GM12878 (cell line): ENCODE data around the gene LASP1. TPM values are rescaled to one million over a fixed set of nuclear protein-coding genes. Genes with fewer than 3 reads are reported as not detected.
A peak's percentile ranks its signal among the peaks of the same experiment; 100 is the strongest.

Source experiments
- BACH1 ChIP-seq: fragments of 450-650 bp; IDR thresholded peaks from 2 replicates; pipeline ENCODE4 v1.6.1; 2017; ENCODE audit warnings: mild to moderate bottlenecking, borderline replicate concordance
- CBFB ChIP-seq: IDR thresholded peaks from 2 replicates; pipeline ENCODE4 v1.6.1; 2016; ENCODE audit warnings: antibody characterized with exemption, low read depth
- CBX5 ChIP-seq: sonication (generic); IDR thresholded peaks from 2 replicates; pipeline ENCODE4 v1.6.1; 2016; ENCODE audit warnings: low read depth, moderate library complexity, mild to moderate bottlenecking, inconsistent platforms
- DPF2 ChIP-seq: fragments of 450-650 bp; IDR thresholded peaks from 2 replicates; pipeline ENCODE4 v1.6.1; 2017; ENCODE audit warnings: mild to moderate bottlenecking
- ELK1 ChIP-seq: IDR thresholded peaks from 2 replicates; pipeline ENCODE4 v1.6.1; 2012; ENCODE audit warnings: low read depth, low read length, improper control_type of control experiment
- JUNB ChIP-seq: IDR thresholded peaks from 2 replicates; pipeline ENCODE4 v1.6.1; 2016; ENCODE audit warnings: antibody characterized with exemption, mild to moderate bottlenecking
- NR2F1 ChIP-seq: fragments of 450-650 bp; conservative IDR thresholded peaks from 2 replicates; pipeline ENCODE4 v1.6.1; 2017; ENCODE audit warnings: mild to moderate bottlenecking
- PRDM15 ChIP-seq: fragments of 450-650 bp; formaldehyde crosslinking; IDR thresholded peaks from 2 replicates; pipeline ENCODE4 v1.4.0; 2020; ENCODE audit warnings: mild to moderate bottlenecking, moderate library complexity
- RAD51 ChIP-seq: fragments of 450-650 bp; IDR thresholded peaks from 2 replicates; pipeline ENCODE4 v1.6.1; 2016; ENCODE audit warnings: moderate library complexity, mild to moderate bottlenecking, inconsistent platforms
- RB1 ChIP-seq: fragments of 450-650 bp; formaldehyde crosslinking; IDR thresholded peaks from 2 replicates; pipeline ENCODE4 v1.6.1; 2017; ENCODE audit warnings: mild to moderate bottlenecking, borderline replicate concordance
- SMAD1 ChIP-seq: fragments of 450-650 bp; IDR thresholded peaks from 2 replicates; pipeline ENCODE4 v1.6.1; 2018; ENCODE audit warnings: mild to moderate bottlenecking, low read depth; ENCODE audit not compliant: partially characterized antibody
- USF1 ChIP-seq: IDR thresholded peaks from 2 replicates; pipeline ENCODE4 v1.6.1; 2011; ENCODE audit warnings: borderline replicate concordance, low read depth, mild to moderate bottlenecking, moderate library complexity, mixed read lengths, low read length; ENCODE audit not compliant: insufficient read depth; ENCODE audit errors: extremely low read length
- ZBTB33 ChIP-seq: fragments of 450-650 bp; IDR thresholded peaks from 2 replicates; pipeline ENCODE4 v1.6.1; 2017; ENCODE audit warnings: mild to moderate bottlenecking
- ZBTB4 ChIP-seq: fragments of 450-650 bp; formaldehyde crosslinking; IDR thresholded peaks from 2 replicates; pipeline ENCODE4 v1.4.0; 2022; ENCODE audit warnings: mild to moderate bottlenecking, moderate library complexity
- ZNF274 ChIP-seq: IDR thresholded peaks from one replicate; pipeline ENCODE4 v1.8.0; 2011; ENCODE audit not compliant: insufficient read length, insufficient read depth
- polyA plus RNA-seq, 11 experiments: library from polyadenylated mRNA; depleted of rRNA in 4 of 11; unstranded in 6 of 11; stranded (reverse) in 5 of 11; fragments of >200 nt; fragmentation: Nextera tagmentation in 4 of 11; fragmentation: Illumina TruSeq in 1 of 11; extraction: Ambion mirVana in 4 of 11; extraction: Trizol in 1 of 11; gene quantifications; 1 replicate in 1 of 11; 2 replicates in 10 of 11; pipeline versions ENCODE4 v1.2.1 to v1.2.3, GENCODE V29; 2011 to 2016; ENCODE audit warnings: inconsistent platforms in 2 of 11, missing spikeins in 2 of 11, low read depth in 1 of 11
- total RNA-seq, 4 experiments: library from RNA; depleted of rRNA in 3 of 4; stranded (reverse); fragments of >200 nt in 3 of 4; fragmentation: Illumina TruSeq in 1 of 4; extraction: Trizol in 1 of 4; gene quantifications; 2 replicates each; pipeline versions ENCODE4 v1.2.1 to v1.2.3, GENCODE V29; 2013 to 2021

The LASP1 gene
- total and polyA plus RNA-seq, 10 of the 15 experiments (the other 5 are each of a cell fraction or from before 2014, with no cell fraction given), result 21.0 to 114 (median 59.3) TPM

GRCh38 chr17:38853292-38854219, 16.3 kb upstream of the LASP1 start, which contains the start of gene RPL23 (continued):
- TF ChIP-seq PRDM15 (CRISPR knock-in tag) (peak; percentile 27; the same call in 1 of the 2 replicates), SMAD1 (peak; percentile 95), RAD51 (peak; percentile 97), ZBTB33 (no peak), BACH1 (peak; percentile 48; the same call in 1 of the 2 replicates), DPF2 (peak; percentile 22; the same call in 1 of the 2 replicates), CBX5 (no peak; the same call in 1 of the 2 replicates), ELK1 (peak; percentile 79), ZNF274 (no peak), USF1 (peak; percentile 85), NR2F1 (peak; percentile 48; the same call in 1 of the 2 replicates), JUNB (no peak), RB1 (peak; percentile 74; the same call in 1 of the 2 replicates), CBFB (peak; percentile 97), ZBTB4 (CRISPR knock-in tag) (no peak)
